ENCODE measurements around the gene BUD23.
"Not testable (repeated sequence)": the region's sequence is repeated elsewhere in the genome, so short reads cannot be mapped to it uniquely, and the experiment has no call there.

The BUD23 gene

DNA sequence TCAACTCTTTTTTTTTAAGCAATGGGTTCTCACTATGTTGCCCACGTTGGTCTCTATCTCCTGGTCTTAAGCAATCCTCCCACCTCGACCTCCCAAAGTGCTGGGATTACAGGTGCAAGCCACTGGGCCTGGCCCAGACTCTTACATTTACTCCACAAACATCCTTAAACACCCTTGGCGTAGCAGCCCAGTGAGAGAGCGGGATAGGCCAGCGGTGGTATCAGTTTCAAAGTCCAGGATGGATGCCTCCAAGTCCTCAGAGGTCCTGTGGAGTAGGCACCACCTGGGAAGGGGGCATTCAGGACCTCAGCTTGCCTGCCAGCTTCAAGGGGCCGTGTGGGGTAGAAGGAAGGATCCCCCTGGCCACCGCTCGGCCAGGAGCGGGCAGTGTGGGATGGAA, 33.8 kb upstream of the BUD23 start:
- Histone ChIP-seq H3K27ac (ENCODE audit: low read depth, low read length) (no peak overlapping the region), H3K4me3 (ENCODE audit: low read length) (no peak overlapping the region), H3K4me1 (ENCODE audit: control insufficient read depth, insufficient read depth, low read length) (no peaks in the 10 kb centered on the region), H3K36me3 (ENCODE audit: control insufficient read depth, insufficient read depth, low read length) (no peaks in the 10 kb centered on the region), H3K9ac (ENCODE audit: low read length) (no peak overlapping the region), H3K27me3 (ENCODE audit: control insufficient read depth, insufficient read depth, low read length) (peaks cover 16% of the 10 kb centered on the region)

DNA sequence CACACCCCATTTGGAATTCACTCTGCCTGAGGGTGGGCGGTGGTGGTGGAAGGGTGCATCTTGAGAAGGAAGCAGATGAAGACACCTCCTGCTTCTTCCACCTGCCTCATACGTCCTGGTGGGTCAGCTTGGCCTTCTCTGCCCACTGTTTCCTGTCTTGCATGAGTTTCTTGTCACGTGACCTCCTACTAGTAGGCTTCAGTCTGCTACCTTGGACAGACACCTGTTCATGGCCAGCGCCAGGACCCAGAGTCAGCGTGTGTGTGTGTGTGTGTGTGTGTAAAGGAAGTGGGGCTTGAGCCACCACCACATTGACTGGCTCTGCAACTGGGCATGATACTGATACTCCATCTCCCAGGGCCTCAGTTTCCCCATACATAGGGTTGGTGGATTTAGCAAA, 32.9 kb upstream of the BUD23 start:
- Histone ChIP-seq H3K4me3 (ENCODE audit: low read length) (no peak overlapping the region), H3K36me3 (ENCODE audit: control insufficient read depth, insufficient read depth, low read length) (no peaks in the 10 kb centered on the region), H3K9ac (ENCODE audit: low read length) (no peak overlapping the region), H3K4me1 (ENCODE audit: control insufficient read depth, insufficient read depth, low read length) (no peaks in the 10 kb centered on the region), H3K27me3 (ENCODE audit: control insufficient read depth, insufficient read depth, low read length) (peaks cover 16% of the 10 kb centered on the region), H3K27ac (ENCODE audit: low read depth, low read length) (no peak overlapping the region)

DNA sequence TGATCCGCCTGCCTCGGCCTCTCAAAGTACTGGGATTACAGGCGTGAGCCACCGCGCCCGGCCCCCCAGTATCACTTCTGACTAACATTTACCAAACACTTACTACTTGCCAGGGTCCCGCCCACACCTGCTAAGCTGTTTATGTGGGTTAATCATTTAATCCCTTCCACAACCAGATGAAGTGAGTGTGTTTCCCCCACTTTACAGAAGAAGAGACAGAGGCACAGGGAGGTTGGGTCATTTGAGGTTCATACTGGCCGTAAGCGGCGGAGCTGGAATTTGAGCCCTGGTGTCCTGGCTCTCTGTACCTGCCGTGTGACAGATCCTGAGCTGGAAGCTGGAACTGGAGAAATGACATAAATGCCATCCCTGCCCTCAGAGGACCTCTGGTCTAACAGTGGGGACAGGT, 30.9 kb upstream of the BUD23 start:
- Histone ChIP-seq H3K27ac (ENCODE audit: low read depth, low read length) (no peak overlapping the region), H3K4me3 (ENCODE audit: low read length) (no peak overlapping the region), H3K36me3 (ENCODE audit: control insufficient read depth, insufficient read depth, low read length) (no peaks in the 10 kb centered on the region), H3K4me1 (ENCODE audit: control insufficient read depth, insufficient read depth, low read length) (no peaks in the 10 kb centered on the region), H3K9ac (ENCODE audit: low read length) (no peak overlapping the region), H3K27me3 (ENCODE audit: control insufficient read depth, insufficient read depth, low read length) (peaks cover 11% of the 10 kb centered on the region)

DNA sequence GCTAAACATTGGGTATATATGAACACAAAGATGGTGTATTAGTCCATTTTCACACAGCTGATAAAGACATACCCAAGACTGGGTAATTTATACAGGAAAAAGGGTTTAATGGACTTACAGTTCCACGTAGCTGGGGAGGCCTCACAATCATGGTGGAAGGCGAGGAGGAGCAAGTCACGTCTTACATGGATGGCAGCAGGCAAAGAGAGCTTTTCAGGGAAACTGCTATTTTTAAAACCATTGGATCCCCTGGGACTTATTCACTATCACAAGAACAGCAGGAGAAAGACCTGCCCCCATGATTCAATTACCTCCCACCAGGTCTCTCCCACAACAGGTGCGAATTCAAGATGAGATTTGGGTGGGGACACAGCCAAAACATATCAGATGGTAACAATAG, 28.1 kb upstream of the BUD23 start:
- H3K36me3 ChIP-seq (ENCODE audit: control insufficient read depth, insufficient read depth, low read length); H3K9ac ChIP-seq (ENCODE audit: low read length); H3K27me3 ChIP-seq (ENCODE audit: control insufficient read depth, insufficient read depth, low read length); H3K27ac ChIP-seq (ENCODE audit: low read depth, low read length); H3K4me1 ChIP-seq (ENCODE audit: control insufficient read depth, insufficient read depth, low read length); H3K4me3 ChIP-seq (ENCODE audit: low read length): not testable (repeated sequence)

DNA sequence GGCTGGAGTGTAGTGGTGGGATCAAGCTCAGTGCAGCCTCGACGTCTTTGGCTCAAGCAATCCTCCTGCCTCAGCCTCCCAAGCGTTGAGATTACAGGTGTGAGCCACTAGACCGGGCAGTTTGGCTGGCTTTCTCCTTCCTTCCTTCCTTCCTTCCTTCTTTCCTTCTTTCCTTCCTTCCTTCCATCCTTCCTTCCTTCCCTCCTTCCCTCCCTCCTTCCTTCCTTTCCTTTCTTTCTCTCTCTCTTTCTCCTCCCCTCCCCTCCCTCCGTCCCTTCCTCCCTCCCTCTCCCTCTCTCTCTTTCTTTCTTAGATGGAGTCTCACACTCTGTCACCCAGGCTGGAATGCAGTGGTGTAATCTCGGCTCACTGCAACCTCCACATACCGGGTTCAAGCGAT, 23.4 kb upstream of the BUD23 start:
- Histone ChIP-seq H3K4me1 (ENCODE audit: control insufficient read depth, insufficient read depth, low read length) (no peaks in the 10 kb centered on the region), H3K4me3 (ENCODE audit: low read length) (no peak overlapping the region)

DNA sequence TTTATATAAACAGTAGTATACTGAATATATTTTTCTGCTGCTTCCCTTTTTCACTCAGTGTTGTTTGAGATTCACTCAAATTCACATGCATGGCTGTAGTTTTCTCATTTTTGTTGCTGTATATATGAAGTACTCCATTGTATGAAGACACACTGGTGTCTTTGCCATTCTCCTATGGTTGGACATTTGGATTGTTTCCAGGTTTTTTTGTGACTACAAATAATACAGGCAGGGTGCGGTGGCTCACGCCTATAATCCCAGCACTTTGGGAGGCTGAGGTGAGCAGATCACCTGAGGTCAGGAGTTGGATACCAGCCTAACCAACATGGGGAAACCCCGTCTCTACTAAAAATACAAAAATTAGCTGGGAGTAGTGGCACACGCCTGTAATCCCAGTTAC, 22.8 kb upstream of the BUD23 start:
- H3K4me1 ChIP-seq (ENCODE audit: control insufficient read depth, insufficient read depth, low read length); H3K4me3 ChIP-seq (ENCODE audit: low read length); H3K27me3 ChIP-seq (ENCODE audit: control insufficient read depth, insufficient read depth, low read length); H3K36me3 ChIP-seq (ENCODE audit: control insufficient read depth, insufficient read depth, low read length); H3K27ac ChIP-seq (ENCODE audit: low read depth, low read length); H3K9ac ChIP-seq (ENCODE audit: low read length): not testable (repeated sequence)

More for the DNA sequence above, 23.4 kb upstream of the BUD23 start:
- Histone ChIP-seq H3K27me3 (ENCODE audit: control insufficient read depth, insufficient read depth, low read length) (no peaks in the 10 kb centered on the region), H3K36me3 (ENCODE audit: control insufficient read depth, insufficient read depth, low read length) (no peaks in the 10 kb centered on the region), H3K9ac (ENCODE audit: low read length) (no peak overlapping the region), H3K27ac (ENCODE audit: low read depth, low read length) (no peak overlapping the region)

DNA sequence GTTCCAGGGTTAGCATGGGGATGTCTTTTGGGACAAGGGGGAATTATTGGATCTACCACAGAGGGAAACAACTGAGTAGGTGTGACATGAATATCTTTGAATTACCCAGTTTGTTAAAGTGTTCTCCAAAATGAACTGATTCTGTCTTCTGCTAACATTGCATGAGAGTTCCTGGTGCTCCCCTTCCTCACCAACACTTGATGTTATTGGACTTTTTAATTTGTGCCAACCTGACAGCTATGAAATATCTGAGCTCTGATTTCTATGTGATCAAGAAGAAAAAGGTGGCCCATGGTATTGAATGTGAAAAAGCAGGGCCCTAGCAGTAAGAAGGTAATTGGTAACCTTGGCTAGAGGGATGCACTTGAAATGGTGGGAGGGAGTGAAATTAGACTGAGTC, 20.4 kb upstream of the BUD23 start:
- H3K4me3 ChIP-seq (ENCODE audit: low read length) = no peak overlapping the region
- no peaks in the 10 kb centered on the region for H3K36me3 ChIP-seq (ENCODE audit: control insufficient read depth, insufficient read depth, low read length)
- H3K9ac ChIP-seq (ENCODE audit: low read length) = no peak overlapping the region
- H3K27me3 ChIP-seq (ENCODE audit: control insufficient read depth, insufficient read depth, low read length) = no peaks in the 10 kb centered on the region
- H3K4me1 ChIP-seq (ENCODE audit: control insufficient read depth, insufficient read depth, low read length) = no peaks in the 10 kb centered on the region
- no peak overlapping the region for H3K27ac ChIP-seq (ENCODE audit: low read depth, low read length)

DNA sequence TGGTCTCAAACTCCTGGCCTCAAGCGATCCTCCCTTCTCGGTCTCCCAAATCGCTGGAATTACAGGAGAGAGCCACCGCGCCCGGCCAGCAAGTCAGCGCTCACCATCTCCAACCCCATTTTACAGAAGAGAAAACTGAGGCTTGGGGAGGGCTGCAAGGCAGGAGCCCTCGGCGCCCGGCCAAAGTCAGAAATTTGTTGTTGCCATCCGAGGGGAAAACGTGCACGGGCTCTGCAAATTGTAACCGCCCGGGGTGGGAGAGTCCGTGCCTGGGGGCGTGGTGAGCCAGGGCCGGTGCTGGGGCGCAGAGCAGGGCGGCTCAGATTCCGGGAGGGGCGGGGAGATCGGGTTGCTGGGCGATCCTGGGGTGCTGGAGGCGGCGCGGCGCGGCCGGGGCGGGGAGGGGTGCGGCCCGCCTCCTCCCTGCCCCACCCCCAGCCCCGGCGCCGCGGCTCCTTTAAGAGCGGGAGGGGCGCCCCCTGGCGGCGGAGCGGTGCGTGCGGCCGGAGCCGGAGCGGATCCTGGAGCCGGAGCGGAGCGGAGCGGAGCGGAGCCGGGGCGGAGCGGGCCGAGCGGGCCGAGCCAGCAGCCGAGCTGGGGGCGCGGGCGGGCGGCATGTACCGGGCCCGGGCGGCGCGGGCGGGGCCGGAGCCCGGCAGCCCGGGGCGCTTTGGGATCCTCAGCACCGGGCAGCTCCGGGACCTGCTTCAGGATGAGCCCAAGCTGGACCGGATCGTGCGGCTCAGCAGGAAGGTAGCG, 15.9 kb upstream of the BUD23 start, which contains the start of gene VPS37D:
TSS of gene VPS37D (plus strand) at position 488 of the 759 bp plus-strand sequence. CDS start at position 616, 128 bp downstream.
- H3K4me3 ChIP-seq (ENCODE audit: low read length) = peak within 1 kb of the TSS; percentile 69
- peak within 1 kb of the TSS; percentile 22 for H3K9ac ChIP-seq (ENCODE audit: low read length)
- peaks cover 3% of the 10 kb centered on the region for H3K4me1 ChIP-seq (ENCODE audit: control insufficient read depth, insufficient read depth, low read length)
- no peaks in the 10 kb centered on the region for H3K27me3 ChIP-seq (ENCODE audit: control insufficient read depth, insufficient read depth, low read length)
- H3K36me3 ChIP-seq (ENCODE audit: control insufficient read depth, insufficient read depth, low read length) = no peaks in the 10 kb centered on the region
- no peak within 1 kb of the TSS for H3K27ac ChIP-seq (ENCODE audit: low read depth, low read length)

GRCh38 chr7:73668103-73668885, 15.1 kb upstream of the BUD23 start:
- peaks cover 3% of the 10 kb centered on the region for H3K4me1 ChIP-seq (ENCODE audit: control insufficient read depth, insufficient read depth, low read length)
- peak overlapping the region; percentile 22 for H3K9ac ChIP-seq (ENCODE audit: low read length)
- no peaks in the 10 kb centered on the region for H3K36me3 ChIP-seq (ENCODE audit: control insufficient read depth, insufficient read depth, low read length)
- no peaks in the 10 kb centered on the region for H3K27me3 ChIP-seq (ENCODE audit: control insufficient read depth, insufficient read depth, low read length)
- no peak overlapping the region for H3K27ac ChIP-seq (ENCODE audit: low read depth, low read length)
- H3K4me3 ChIP-seq (ENCODE audit: low read length) = peak overlapping the region; percentile 69

DNA sequence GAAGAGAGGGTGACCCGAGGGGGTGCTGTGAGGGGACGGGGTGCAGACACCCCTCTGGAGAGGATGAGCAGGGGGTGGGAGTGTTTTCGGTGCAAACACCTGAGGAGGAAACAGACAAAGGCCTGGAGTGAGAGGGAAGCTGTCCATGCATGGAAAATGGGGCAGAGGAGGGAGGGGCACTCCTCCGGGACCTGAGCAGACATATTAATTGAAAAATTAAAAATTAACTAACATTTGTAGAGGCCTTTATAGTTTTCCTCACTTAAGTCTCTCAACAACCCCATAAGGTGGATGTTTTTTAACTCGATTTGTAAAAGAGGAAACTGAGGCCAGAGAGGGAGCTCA, 14.5 kb upstream of the BUD23 start:
- H3K4me3 ChIP-seq (ENCODE audit: low read length) = peak overlapping the region; percentile 69
- no peak overlapping the region for H3K27ac ChIP-seq (ENCODE audit: low read depth, low read length)
- H3K4me1 ChIP-seq (ENCODE audit: control insufficient read depth, insufficient read depth, low read length) = peaks cover 3% of the 10 kb centered on the region
- no peaks in the 10 kb centered on the region for H3K36me3 ChIP-seq (ENCODE audit: control insufficient read depth, insufficient read depth, low read length)
- H3K27me3 ChIP-seq (ENCODE audit: control insufficient read depth, insufficient read depth, low read length) = no peaks in the 10 kb centered on the region
- H3K9ac ChIP-seq (ENCODE audit: low read length) = no peak overlapping the region

- no peak overlapping the region for H3K9ac ChIP-seq (ENCODE audit: low read length)
- no peaks in the 10 kb centered on the region for H3K27me3 ChIP-seq (ENCODE audit: control insufficient read depth, insufficient read depth, low read length)
- peaks cover 3% of the 10 kb centered on the region for H3K4me1 ChIP-seq (ENCODE audit: control insufficient read depth, insufficient read depth, low read length)
- no peaks in the 10 kb centered on the region for H3K36me3 ChIP-seq (ENCODE audit: control insufficient read depth, insufficient read depth, low read length)
- H3K27ac ChIP-seq (ENCODE audit: low read depth, low read length) = no peak overlapping the region
- no peak overlapping the region for H3K4me3 ChIP-seq (ENCODE audit: low read length)
Observed at GRCh38 chr7:73669288-73669701, 14.1 kb upstream of the BUD23 start.

- Histone ChIP-seq H3K27me3 (ENCODE audit: control insufficient read depth, insufficient read depth, low read length) (no peaks in the 10 kb centered on the region), H3K4me1 (ENCODE audit: control insufficient read depth, insufficient read depth, low read length) (peaks cover 3% of the 10 kb centered on the region), H3K36me3 (ENCODE audit: control insufficient read depth, insufficient read depth, low read length) (no peaks in the 10 kb centered on the region), H3K9ac (ENCODE audit: low read length) (no peak overlapping the region), H3K4me3 (ENCODE audit: low read length) (no peak overlapping the region), H3K27ac (ENCODE audit: low read depth, low read length) (no peak overlapping the region)
Observed at GRCh38 chr7:73669858-73670385, 13.5 kb upstream of the BUD23 start.

All from rectal smooth muscle tissue (tissue), 1 donor.